ENCODE results near the gene SWT1.
A peak's percentile ranks its signal among the peaks of the same experiment; 100 is the strongest.

Gene SWT1

DNA sequence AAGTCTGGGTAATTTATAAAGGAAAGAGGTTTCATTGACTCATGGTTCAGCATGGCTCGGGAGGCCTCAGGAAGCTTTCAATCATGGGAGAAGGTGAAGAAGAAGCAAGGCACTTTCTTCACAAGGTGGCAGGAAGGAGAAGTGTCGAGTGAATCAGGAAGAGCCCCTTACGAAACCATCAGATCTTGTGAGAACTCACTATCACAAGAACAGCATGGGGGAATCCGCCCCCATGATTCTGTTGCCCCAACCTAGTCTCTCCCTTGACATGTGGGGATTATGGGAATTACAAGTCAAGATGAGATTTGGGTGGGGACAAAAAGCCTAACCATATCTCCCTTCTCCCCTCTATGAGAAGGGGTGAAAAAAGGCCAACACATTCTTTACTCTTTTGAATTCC, 171.3 kb downstream of the SWT1 start:
- ChIA-PET CTCF (no interaction called here), POLR2A (no interaction called here)
- no peak for DNase-seq (ENCODE audit: extremely low spot score)
- TF ChIP-seq, protein P1, sequence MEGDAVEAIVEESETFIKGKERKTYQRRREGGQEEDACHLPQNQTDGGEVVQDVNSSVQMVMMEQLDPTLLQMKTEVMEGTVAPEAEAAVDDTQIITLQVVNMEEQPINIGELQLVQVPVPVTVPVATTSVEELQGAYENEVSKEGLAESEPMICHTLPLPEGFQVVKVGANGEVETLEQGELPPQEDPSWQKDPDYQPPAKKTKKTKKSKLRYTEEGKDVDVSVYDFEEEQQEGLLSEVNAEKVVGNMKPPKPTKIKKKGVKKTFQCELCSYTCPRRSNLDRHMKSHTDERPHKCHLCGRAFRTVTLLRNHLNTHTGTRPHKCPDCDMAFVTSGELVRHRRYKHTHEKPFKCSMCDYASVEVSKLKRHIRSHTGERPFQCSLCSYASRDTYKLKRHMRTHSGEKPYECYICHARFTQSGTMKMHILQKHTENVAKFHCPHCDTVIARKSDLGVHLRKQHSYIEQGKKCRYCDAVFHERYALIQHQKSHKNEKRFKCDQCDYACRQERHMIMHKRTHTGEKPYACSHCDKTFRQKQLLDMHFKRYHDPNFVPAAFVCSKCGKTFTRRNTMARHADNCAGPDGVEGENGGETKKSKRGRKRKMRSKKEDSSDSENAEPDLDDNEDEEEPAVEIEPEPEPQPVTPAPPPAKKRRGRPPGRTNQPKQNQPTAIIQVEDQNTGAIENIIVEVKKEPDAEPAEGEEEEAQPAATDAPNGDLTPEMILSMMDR (IDR thresholded peaks at IDR 0.05; ENCODE audit: control extremely low read depth, extremely low read depth, low read depth, missing control alignments), result no peak

DNA sequence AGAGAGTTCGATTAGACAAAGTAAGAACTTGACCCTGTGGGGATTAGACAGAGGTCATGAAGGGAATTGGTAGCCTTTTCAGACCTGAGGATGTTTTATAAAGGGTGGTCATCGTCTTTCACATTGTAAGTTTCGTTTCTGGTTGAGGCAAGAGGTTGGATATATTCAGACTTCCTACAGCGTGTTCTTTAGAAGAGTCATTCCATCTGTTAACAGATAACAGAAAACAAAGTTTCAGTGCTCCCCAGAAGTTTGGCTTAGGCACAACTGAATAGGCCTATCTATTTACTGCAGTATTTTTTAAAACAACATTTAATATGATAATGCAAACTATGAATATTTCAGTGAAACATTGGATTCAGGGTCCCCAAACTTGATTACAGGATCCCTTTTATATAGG, 177.2 kb downstream of the SWT1 start:
- POLR2A ChIA-PET, result no interaction called here
- CTCF ChIA-PET, result interaction anchor here (1.0 kb wide), 1 partner anchor 9 kb away, joined by 3 read pairs; no protein-coding TSS in a partner anchor
- TF ChIP-seq, protein P1 (IDR thresholded peaks at IDR 0.05; ENCODE audit: control extremely low read depth, extremely low read depth, low read depth, missing control alignments), result no peak
- no peak for DNase-seq (ENCODE audit: extremely low spot score)

DNA sequence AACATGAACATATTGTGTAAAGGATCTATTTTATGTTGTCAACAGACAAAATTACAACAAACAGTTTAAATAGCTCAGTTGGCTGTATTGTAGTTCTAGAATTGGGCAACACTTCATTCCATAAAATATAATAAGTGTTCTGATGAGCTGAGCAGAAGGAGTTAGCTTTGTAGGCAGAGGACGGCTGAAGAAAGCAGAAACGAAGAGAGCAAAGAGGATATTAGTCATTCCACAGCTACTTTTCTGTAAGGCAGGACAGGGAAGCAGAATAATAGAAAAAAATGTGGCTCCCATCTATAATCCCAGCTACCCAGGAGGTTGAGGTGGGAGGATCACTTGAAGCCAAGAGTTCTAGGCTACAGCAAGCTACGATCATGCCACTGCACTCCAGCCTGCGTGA, 180.3 kb downstream of the SWT1 start:
- no peak for DNase-seq (ENCODE audit: extremely low spot score)
- CTCF ChIA-PET, result interaction anchor here (0.9 to 1.7 kb wide), 3 partner anchors 13 to 19 kb away, joined by 4 to 7 read pairs (median 5); no protein-coding TSS in a partner anchor
- TF ChIP-seq, protein P1 (IDR thresholded peaks at IDR 0.05; ENCODE audit: control extremely low read depth, extremely low read depth, low read depth, missing control alignments), result no peak
- POLR2A ChIA-PET, result interaction anchor here (0.7 kb wide), 1 partner anchor 20 kb away, joined by 3 read pairs; the partner anchor contains the start of gene IVNS1ABP

DNA sequence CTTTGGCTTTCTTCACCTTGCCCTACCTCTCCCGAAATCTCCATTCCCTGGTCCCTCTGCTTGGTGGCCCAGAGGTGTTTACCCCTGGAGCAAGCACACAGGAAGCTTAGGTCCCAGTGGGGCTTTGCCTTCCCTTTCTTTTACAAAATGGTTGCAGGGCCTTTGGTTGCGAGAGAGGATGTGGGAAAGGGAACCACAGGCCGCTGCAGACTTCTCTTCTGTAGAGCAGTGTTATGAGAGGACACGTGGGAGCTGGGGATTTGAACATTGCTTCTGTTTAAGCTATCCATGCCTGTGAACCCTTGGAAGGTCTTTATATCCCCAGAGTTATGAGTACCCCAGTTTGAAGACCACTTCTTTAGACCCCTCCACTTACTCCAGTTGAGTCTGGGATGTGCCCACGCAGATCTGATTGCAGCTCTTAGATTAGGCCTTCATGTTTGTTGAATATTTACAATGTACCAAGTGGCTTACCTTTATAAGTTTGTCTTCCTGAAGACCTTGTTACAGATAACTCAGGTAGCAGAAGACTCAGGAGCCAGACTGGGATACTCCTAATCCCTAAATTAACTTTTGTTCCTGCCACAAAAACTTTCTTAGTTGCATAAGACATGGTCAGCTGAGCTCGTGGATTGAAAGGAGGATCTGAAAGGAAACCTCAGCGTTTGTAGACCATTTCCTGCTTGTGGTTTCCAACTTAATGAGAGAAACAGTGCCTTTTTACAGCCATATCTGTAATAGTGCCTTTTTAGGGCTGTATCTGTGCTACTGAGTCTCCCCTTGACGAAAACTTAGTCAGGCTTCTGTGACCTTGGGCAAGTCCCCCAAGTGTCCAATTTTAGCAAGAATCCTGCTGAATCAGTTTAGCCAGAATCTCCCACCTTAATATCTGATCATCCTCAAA, 182.0 kb downstream of the SWT1 start:
- peak; percentile 40 for DNase-seq (ENCODE audit: extremely low spot score)
- TF ChIP-seq, protein P1 (IDR thresholded peaks at IDR 0.05; ENCODE audit: control extremely low read depth, extremely low read depth, low read depth, missing control alignments), result no peak
- ChIA-PET CTCF (interaction anchor here (0.7 to 1.5 kb wide), 6 partner anchors 10 to 1502 kb away, joined by 3 to 6 read pairs (median 4); no protein-coding TSS in a partner anchor), POLR2A (interaction anchor here (1.1 kb wide), 1 partner anchor 22 kb away, joined by 9 read pairs; the partner anchor contains the start of gene IVNS1ABP)

DNA sequence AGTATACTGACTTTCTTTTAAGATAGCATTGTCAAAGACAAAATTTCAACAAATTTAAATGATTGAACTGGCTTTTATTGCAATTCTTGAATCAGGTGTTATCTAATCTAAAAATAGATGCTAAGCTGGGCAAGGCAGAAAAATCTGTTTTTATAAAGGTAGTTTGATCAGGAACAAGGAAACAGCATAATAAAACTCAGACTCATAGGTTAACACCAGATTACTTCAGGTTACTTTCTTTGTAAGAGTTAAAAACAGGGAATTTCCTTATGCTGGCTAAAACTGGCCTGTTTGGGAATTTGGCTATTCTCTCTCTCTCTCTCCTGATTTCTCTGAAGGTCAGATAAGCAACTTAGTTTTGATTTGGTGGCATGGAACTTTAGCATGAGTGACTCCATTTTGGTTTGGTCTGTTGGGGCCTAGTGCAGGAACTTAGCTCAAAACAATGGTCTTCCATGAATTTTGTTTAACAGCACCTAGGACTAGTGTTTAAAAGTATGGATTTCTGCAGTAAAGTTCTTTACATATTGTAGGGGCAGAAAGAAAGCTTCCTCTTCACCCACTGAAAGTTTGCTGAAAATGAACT, 184.3 kb downstream of the SWT1 start:
- TF ChIP-seq, protein P1 (IDR thresholded peaks at IDR 0.05; ENCODE audit: control extremely low read depth, extremely low read depth, low read depth, missing control alignments), result no peak
- ChIA-PET POLR2A (no interaction called here), CTCF (interaction anchor here (0.9 to 1.3 kb wide), 2 partner anchors 10 to 75 kb away, joined by 3 read pairs; no protein-coding TSS in a partner anchor)
- no peak for DNase-seq (ENCODE audit: extremely low spot score)
